ENCODE measurements around the gene NXPH1.

Gene NXPH1

DNA sequence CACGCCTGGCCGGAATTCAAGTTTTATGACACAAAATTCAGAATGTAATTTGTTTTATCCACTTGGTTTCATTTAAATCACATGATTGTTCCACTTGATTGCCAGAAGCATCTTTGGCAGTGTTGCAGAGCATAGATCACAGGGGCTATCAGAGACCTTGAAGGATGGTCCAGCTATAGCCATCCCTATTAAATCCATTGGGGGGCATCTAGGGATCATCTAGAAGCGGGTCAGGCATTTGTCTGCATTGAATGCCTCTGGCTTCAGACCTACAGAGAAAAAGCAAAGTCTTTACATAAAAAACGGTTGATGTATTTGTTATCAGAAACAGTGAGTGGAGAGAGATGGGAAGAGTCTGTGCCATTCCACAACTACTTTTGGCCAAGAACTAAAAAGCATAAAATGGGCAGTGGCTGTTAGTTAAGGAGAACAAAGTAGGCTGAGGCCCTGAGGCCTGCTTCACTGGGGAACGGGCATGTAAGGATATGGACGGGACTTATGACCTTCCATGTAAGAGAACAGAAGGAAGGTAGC is 146.3 kb downstream of the NXPH1 start:
- Histone ChIP-seq H3K9ac (ENCODE audit: insufficient read length) (no peak overlapping the region), H3K36me3 (ENCODE audit: insufficient read depth, low read length) (no peaks in the 10 kb centered on the region), H3K4me3 (no peak overlapping the region), H3K9me3 (ENCODE audit: low read depth, low read length) (no peaks in the 10 kb centered on the region), H3K27ac (no peak overlapping the region)
- no peak for DNase-seq (ENCODE audit: low read depth, low spot score)
- no peak for TF ChIP-seq EZH2 (IDR thresholded peaks at IDR 0.05)
- no peak for TF ChIP-seq FOXP2 (optimal IDR thresholded peaks at IDR 0.05; ENCODE audit: control extremely low read depth, extremely low read length, insufficient read depth)
- TF ChIP-seq POLR2AphosphoS5 (IDR thresholded peaks at IDR 0.05; ENCODE audit: borderline replicate concordance, low read depth, low read length) = no peak

DNA sequence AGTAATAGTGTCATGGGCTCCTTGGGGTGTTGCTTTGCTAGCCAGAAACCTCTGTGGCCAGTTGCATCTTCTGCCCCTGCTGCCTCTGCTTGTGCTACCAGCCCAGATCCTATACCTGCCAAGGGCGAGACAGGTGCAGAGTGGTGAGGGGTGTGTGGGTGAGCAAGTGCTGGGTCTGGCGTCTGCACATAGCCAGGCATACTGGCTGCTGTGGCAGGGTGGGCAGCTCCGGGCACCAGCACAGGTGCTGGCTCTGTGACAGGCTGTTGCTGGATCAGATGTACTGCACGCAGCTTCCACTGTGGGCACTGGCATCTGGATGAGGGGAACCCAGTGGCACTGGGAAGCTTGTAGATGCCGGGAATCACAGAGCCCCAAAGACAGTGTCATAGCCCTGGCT is 148.4 kb downstream of the NXPH1 start:
- Histone ChIP-seq H3K4me3 (no peak overlapping the region), H3K36me3 (ENCODE audit: insufficient read depth, low read length) (no peaks in the 10 kb centered on the region), H3K9ac (ENCODE audit: insufficient read length) (no peak overlapping the region), H3K27ac (no peak overlapping the region), H3K9me3 (ENCODE audit: low read depth, low read length) (no peaks in the 10 kb centered on the region)
- no peak for TF ChIP-seq POLR2AphosphoS5 (IDR thresholded peaks at IDR 0.05; ENCODE audit: borderline replicate concordance, low read depth, low read length)
- TF ChIP-seq FOXP2 (optimal IDR thresholded peaks at IDR 0.05; ENCODE audit: control extremely low read depth, extremely low read length, insufficient read depth) = no peak
- TF ChIP-seq EZH2 (IDR thresholded peaks at IDR 0.05) = no peak
- DNase-seq (ENCODE audit: low read depth, low spot score) = no peak

DNA sequence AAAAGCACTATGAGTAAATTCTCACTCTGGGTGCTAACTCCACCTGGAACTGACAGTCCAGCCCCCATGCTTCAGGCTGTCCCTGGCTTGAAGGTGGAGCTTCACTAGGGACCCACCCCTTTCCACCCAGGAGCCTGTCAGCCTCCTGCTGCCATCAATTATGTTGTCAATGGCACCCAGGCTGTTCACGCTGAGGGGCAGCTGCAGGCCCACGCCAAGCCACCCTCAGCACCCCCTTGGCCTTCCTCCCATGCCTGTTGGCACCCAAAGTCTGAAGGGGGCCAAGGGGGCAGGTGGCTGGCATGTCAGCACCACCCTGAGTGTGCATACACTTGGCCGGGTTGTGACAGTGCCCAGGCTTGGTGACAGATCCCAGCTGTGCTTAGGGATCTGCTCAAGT is 149.3 kb downstream of the NXPH1 start:
- no peak overlapping the region for H3K27ac ChIP-seq
- no peaks in the 10 kb centered on the region for H3K36me3 ChIP-seq (ENCODE audit: insufficient read depth, low read length)
- H3K9me3 ChIP-seq (ENCODE audit: low read depth, low read length) = no peaks in the 10 kb centered on the region
- TF ChIP-seq FOXP2 (optimal IDR thresholded peaks at IDR 0.05; ENCODE audit: control extremely low read depth, extremely low read length, insufficient read depth) = no peak
- TF ChIP-seq POLR2AphosphoS5 (IDR thresholded peaks at IDR 0.05; ENCODE audit: borderline replicate concordance, low read depth, low read length) = no peak
- no peak for TF ChIP-seq EZH2 (IDR thresholded peaks at IDR 0.05)
- H3K9ac ChIP-seq (ENCODE audit: insufficient read length) = no peak overlapping the region
- DNase-seq (ENCODE audit: low read depth, low spot score) = no peak
- no peak overlapping the region for H3K4me3 ChIP-seq

DNA sequence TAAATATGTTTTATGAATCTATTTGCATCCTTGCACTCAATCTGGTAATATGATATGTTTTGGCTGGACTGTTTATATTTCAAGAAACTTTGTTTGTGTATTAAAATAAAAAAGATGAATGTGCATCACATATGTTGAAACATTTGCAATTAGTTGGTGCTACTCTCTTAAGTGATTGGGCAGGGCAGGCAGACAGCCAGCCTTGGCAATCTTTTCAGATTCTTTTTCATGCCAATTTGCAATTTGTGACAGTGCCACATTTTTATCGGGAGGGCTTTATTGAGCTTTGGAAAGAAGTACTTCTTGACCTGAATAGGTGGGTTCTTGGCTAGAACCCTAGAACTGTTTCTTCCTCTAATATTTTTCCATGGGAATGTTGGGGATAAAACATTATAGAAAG is 152.2 kb downstream of the NXPH1 start:
- TF ChIP-seq FOXP2 (optimal IDR thresholded peaks at IDR 0.05; ENCODE audit: control extremely low read depth, extremely low read length, insufficient read depth) (no peak), POLR2AphosphoS5 (IDR thresholded peaks at IDR 0.05; ENCODE audit: borderline replicate concordance, low read depth, low read length) (no peak), EZH2 (IDR thresholded peaks at IDR 0.05) (no peak)
- no peak overlapping the region for H3K9ac ChIP-seq (ENCODE audit: insufficient read length)
- H3K4me3 ChIP-seq = no peak overlapping the region
- no peak for DNase-seq (ENCODE audit: low read depth, low spot score)
- H3K36me3 ChIP-seq (ENCODE audit: insufficient read depth, low read length) = no peaks in the 10 kb centered on the region
- no peaks in the 10 kb centered on the region for H3K9me3 ChIP-seq (ENCODE audit: low read depth, low read length)
- H3K27ac ChIP-seq = no peak overlapping the region

DNA sequence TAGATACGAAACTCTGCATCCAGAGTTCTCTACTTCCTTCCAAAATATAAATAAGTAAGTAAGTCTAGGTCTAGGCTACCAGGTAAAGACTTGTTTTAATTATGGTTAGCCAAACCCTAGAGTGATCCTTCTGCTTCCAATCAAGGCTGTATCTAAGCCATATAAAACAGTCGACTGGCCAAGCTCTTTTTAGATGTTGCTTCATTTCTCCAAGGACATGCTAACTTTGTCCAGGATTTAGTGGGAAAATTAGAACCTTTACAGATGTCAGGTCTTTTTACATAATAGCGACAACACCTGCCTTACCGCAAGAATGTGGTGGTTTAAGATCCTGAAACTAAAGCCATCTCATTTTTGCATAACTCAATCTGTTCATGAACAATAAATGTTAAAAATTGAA is 156.8 kb downstream of the NXPH1 start:
- Histone ChIP-seq H3K9me3 (ENCODE audit: low read depth, low read length) (no peaks in the 10 kb centered on the region), H3K27ac (no peak overlapping the region), H3K36me3 (ENCODE audit: insufficient read depth, low read length) (no peaks in the 10 kb centered on the region), H3K9ac (ENCODE audit: insufficient read length) (no peak overlapping the region), H3K4me3 (no peak overlapping the region)
- DNase-seq (ENCODE audit: low read depth, low spot score) = no peak
- no peak for TF ChIP-seq POLR2AphosphoS5 (IDR thresholded peaks at IDR 0.05; ENCODE audit: borderline replicate concordance, low read depth, low read length)
- no peak for TF ChIP-seq EZH2 (IDR thresholded peaks at IDR 0.05)
- no peak for TF ChIP-seq FOXP2 (optimal IDR thresholded peaks at IDR 0.05; ENCODE audit: control extremely low read depth, extremely low read length, insufficient read depth)

DNA sequence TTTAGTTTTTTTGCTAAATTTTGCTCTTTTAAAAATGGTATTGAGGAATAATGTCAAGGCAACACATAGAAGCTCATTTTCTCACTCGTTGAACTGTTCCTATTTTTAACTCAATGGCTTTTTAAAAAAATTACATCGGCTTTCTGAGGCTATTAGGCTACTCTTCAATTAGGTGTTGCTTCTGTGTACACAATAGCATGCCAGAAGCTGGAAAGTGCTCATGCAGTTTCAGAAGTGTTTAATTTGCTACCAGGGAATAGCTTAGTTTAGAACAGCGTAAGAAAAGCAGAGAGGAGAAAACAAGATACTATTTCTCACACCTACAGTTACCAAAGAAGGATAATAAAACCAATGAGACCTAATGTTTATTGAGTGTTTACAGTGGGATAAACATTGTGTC is 157.4 kb downstream of the NXPH1 start:
- Histone ChIP-seq H3K9me3 (ENCODE audit: low read depth, low read length) (no peaks in the 10 kb centered on the region), H3K9ac (ENCODE audit: insufficient read length) (no peak overlapping the region), H3K27ac (no peak overlapping the region), H3K4me3 (no peak overlapping the region), H3K36me3 (ENCODE audit: insufficient read depth, low read length) (no peaks in the 10 kb centered on the region)
- no peak for DNase-seq (ENCODE audit: low read depth, low spot score)
- TF ChIP-seq FOXP2 (optimal IDR thresholded peaks at IDR 0.05; ENCODE audit: control extremely low read depth, extremely low read length, insufficient read depth) (no peak), POLR2AphosphoS5 (IDR thresholded peaks at IDR 0.05; ENCODE audit: borderline replicate concordance, low read depth, low read length) (no peak), EZH2 (IDR thresholded peaks at IDR 0.05) (no peak)

DNA sequence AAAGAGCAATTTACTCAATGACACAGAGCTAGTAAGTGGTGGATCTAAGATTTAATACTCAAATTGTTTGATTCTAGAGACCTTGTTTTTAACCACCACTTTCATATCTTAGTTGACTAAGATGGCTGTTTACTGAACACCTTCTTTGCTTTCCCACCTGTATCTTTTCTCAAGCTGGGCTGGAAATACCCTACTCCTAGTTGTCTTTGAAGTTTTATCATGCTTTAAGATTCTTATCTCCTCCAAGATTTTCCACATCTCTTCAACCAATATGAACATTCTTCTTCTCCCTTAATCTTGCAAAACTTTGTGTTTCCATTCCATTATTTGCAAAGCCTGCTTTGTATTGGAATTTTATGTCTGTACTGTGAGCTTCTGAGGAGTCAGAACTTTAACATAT is 157.9 kb downstream of the NXPH1 start:
- no peaks in the 10 kb centered on the region for H3K9me3 ChIP-seq (ENCODE audit: low read depth, low read length)
- DNase-seq (ENCODE audit: low read depth, low spot score) = no peak
- H3K9ac ChIP-seq (ENCODE audit: insufficient read length) = no peak overlapping the region
- no peak overlapping the region for H3K27ac ChIP-seq
- no peak for TF ChIP-seq POLR2AphosphoS5 (IDR thresholded peaks at IDR 0.05; ENCODE audit: borderline replicate concordance, low read depth, low read length)
- TF ChIP-seq FOXP2 (optimal IDR thresholded peaks at IDR 0.05; ENCODE audit: control extremely low read depth, extremely low read length, insufficient read depth) = no peak
- TF ChIP-seq EZH2 (IDR thresholded peaks at IDR 0.05) = no peak
- no peaks in the 10 kb centered on the region for H3K36me3 ChIP-seq (ENCODE audit: insufficient read depth, low read length)
- no peak overlapping the region for H3K4me3 ChIP-seq

DNA sequence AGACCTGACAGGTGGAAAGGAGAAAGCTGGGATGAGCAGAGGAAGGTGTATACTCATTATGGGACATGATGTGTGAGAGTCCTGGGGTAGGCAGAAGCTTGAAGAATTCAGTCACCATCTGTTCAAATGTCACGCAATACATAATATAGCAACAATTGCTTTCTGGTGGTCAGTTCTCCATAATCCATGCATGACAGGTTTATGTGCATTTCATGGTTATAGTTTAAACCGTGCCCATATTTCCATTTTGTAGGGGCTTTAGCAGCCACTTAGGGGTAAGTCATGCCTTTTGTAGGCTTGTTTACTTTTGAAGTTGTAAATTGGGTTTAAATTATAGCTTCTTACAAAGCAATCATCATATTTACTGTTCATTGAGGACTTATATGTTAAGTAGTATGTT is 158.8 kb downstream of the NXPH1 start:
- no peak for DNase-seq (ENCODE audit: low read depth, low spot score)
- H3K36me3 ChIP-seq (ENCODE audit: insufficient read depth, low read length) = no peaks in the 10 kb centered on the region

DNA sequence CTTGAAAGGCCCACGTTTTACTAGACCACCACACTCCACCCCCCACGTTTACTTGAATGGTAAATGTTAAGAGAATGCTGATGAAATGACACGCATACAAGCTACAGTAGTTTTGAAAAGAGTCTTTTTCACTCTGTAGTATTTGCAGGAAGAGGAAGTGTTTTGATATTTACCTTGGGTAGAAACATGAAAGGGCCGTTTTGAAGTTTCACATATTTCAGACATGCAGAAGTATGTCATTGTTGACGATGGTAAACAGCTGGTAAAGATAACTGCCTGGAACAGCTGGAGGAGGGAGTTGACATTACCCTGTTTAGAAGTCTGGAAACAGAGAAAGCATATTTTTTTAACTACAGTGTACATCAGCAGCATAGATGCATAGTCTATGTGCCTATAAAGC is 160.7 kb downstream of the NXPH1 start:
- Histone ChIP-seq H3K9me3 (ENCODE audit: low read depth, low read length) (no peaks in the 10 kb centered on the region), H3K36me3 (ENCODE audit: insufficient read depth, low read length) (no peaks in the 10 kb centered on the region), H3K27ac (no peak overlapping the region), H3K4me3 (no peak overlapping the region), H3K9ac (ENCODE audit: insufficient read length) (no peak overlapping the region)
- TF ChIP-seq EZH2 (IDR thresholded peaks at IDR 0.05) (no peak), POLR2AphosphoS5 (IDR thresholded peaks at IDR 0.05; ENCODE audit: borderline replicate concordance, low read depth, low read length) (no peak), FOXP2 (optimal IDR thresholded peaks at IDR 0.05; ENCODE audit: control extremely low read depth, extremely low read length, insufficient read depth) (no peak)
- no peak for DNase-seq (ENCODE audit: low read depth, low spot score)

More for the DNA sequence above, 158.8 kb downstream of the NXPH1 start:
- no peak for TF ChIP-seq EZH2 (IDR thresholded peaks at IDR 0.05)
- TF ChIP-seq POLR2AphosphoS5 (IDR thresholded peaks at IDR 0.05; ENCODE audit: borderline replicate concordance, low read depth, low read length) = no peak
- no peak for TF ChIP-seq FOXP2 (optimal IDR thresholded peaks at IDR 0.05; ENCODE audit: control extremely low read depth, extremely low read length, insufficient read depth)
- no peak overlapping the region for H3K4me3 ChIP-seq
- H3K27ac ChIP-seq = no peak overlapping the region
- H3K9me3 ChIP-seq (ENCODE audit: low read depth, low read length) = no peaks in the 10 kb centered on the region
- no peak overlapping the region for H3K9ac ChIP-seq (ENCODE audit: insufficient read length)
